Caki2 (cell line): ENCODE data around the gene AMOTL2. TPM values are rescaled to one million over a fixed set of nuclear protein-coding genes. Genes with fewer than 3 reads are reported as not detected.

Experiments used
- DNase-seq: peaks from one replicate; pipeline ENCODE4 v3.0.0-alpha.2; 2015; ENCODE audit warnings: low read depth
- in situ Hi-C: cut with HindIII; loops from 2 replicates; pipeline ENCODE4 v1.10.0; 2016; ENCODE audit warnings: low sequenced_read_pairs, low pct_unique_long_range_greater_than_20kb, mixed read lengths
- total RNA-seq: library from RNA; depleted of rRNA; stranded (reverse); fragments of >200 nt; shearing (Covaris generic); gene quantifications from 2 replicates; pipeline ENCODE4 v1.2.3, GENCODE V29; 2014; ENCODE audit warnings: low replicate concordance

The AMOTL2 gene
- total RNA-seq, 1 experiment from 2014 or later: 114 TPM

DNA sequence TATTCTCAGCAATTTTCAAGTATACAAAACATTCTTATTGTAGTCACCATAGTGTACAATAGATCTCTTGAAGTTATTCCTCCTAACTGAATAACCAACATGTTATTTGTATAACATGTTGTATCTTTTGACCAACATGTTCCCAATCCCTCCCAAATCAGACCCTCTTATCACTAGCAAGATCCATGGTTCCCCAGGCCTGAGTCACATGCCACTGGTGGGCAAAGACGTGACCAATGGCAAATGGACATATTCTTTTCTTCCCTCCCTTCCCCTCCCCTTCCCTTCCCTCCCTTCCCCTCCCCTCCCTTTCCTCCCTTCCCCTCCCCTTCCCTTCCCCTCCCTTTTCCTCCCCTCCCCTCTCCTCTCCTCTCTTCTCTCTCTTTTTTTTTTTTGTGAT, 45.4 kb downstream of the AMOTL2 start:
- in situ Hi-C loops: no loop called here
- DNase-seq: no peak

DNA sequence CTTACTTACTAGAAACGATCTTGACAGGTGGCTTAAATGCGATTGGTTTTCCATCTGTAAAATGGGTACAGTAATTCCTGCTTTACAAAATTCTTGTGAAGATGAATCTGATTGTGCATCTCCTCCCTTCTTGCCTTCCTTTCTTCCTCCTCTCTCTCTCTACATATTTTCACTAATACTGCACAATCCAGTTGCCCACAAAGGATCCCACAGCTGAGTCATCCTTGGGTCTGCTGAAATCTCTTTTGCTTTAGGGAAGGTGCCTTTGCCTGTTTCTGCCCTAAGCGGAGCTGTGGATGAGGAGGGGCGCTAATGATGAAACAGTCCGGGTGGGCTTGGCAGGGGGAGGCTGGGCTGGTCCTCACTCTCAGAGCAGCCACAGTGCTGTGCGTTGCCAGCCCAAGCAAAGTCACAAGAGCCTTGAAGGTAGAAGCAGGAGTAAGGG, 46.1 kb downstream of the AMOTL2 start:
- peak; percentile 85 for DNase-seq
- in situ Hi-C loops: no loop called here

DNA sequence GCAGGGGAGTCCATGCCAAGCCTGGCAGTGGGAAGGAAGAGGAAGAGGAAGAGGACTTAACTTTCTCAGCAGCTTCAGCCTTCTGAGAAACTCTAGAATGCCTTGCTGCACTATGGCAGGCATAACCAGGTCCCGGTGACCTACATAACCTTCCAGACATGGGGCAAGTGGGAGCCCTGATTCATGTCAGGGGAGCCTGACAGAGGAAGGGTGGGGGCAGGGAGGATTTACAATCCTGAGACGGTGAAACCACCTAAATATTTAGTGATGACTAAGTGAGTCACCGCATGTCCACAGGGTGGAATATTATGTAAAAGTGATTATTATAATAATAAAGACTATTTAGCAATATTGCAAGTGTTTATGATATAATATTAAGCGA, 46.7 kb downstream of the AMOTL2 start:
- in situ Hi-C loops: no loop called here
- DNase-seq: peak; percentile 72

DNA sequence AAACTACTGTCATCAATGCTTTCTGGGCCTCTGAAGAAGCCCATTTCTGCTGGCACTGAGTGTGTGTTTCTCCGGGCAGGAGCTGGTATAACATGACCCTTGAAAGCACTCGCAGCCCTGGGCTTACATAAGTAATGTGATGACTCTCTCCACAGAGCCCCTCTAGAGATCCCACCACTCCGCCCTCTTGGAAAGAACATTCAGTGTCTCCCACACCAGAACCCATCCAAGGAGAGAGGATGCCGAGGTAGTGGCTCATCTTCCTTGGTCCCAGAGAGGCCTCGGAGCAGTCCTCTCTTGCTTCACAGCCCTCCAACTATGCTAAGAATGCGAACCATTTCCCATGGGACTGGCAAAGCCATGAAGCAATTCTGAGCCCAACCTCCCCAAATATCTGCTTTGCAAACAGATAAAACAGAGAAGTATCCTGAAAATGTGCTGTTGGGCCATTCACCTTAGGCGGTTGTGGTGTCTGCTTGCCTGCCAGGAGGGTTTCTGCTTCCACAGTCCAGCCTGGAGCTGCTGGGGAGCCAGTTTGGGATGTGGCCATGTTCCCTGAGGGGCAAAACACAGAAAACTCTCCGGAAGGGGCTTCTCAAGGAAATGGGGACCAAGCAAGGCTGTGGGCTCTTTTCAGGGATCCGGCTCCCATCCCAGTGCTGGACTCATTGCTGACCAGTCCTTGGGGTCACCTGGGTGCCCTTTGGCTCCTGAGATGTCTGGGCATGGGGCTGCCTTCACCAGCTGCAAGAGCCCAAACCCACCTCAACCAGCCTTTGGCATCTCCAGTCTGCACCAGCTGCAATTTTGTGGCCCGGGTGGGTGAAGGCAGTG, 47.3 kb downstream of the AMOTL2 start:
- in situ Hi-C loops: no loop called here
- peak; percentile 95 for DNase-seq

DNA sequence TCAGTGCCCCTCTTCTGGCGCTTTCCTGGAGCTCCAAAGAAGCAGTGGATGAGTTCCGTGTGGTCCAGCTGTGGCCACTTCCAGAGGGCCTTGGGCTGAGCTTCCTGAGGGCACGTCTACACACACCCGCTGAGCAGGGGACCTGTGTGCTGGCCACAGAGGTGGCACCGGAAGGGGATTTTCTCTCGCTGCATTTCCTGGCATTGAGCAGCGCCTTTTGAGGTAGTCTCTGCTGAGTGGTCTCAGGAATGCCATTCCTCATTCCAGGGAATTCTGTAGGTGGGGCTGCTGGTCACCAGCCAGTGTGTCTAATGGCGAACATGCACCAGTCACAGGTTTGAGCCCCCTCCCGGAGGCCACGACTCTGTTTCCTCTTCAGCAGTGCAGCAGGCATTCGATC, 48.1 kb downstream of the AMOTL2 start:
- in situ Hi-C loops: no loop called here

DNA sequence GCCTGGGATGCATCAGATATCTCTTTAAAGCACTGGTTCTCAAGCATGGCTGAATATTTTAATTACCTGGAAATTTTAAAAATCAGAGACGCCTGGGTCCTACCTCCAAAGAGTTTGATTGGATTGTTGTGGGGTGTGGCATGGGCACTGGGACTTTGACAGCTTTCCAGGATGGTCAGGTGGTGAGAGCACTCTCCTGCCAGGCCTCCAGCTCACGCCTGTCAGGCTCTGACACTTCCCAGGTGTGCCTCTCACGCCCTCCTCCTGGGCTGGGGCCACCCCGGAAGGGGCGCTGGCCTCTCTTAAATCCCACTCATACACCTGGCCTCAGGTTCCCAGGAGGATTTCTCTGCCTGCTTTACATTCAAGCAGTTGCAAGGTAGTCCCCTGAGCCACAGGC, 48.5 kb downstream of the AMOTL2 start:
- in situ Hi-C loops: no loop called here
- DNase-seq: no peak

More for the DNA sequence above, 48.1 kb downstream of the AMOTL2 start:
- peak; percentile 79 for DNase-seq

DNA sequence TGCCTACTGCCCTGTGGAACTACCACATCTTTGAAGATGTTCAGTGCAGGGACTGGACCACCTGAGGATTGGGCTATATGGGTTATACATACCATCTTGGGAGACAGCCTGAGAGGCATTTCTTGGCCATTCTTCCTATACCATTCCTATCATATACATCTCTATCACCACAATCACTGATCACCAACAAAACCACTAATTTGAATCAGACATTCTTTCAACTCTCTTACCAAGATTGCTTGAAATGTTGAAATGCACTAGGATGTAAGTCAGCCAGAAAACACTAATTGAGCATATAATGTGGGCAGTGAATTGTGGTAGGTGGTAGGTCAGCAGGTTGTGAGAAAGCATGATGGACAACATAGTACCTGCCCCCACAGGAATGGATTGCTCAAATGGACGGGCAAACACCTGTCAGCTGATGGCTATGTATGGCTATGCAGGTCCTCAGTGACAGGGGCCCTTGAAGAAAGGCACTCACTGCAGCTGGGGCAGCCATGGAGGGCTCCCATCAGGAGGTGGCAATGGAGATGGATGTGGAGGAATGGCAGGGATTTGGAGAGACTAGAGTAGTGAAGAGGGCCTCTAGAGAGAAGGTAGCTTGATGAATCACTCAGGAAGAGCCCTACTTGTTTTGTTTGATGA, 49.1 kb downstream of the AMOTL2 start:
- no peak for DNase-seq

DNA sequence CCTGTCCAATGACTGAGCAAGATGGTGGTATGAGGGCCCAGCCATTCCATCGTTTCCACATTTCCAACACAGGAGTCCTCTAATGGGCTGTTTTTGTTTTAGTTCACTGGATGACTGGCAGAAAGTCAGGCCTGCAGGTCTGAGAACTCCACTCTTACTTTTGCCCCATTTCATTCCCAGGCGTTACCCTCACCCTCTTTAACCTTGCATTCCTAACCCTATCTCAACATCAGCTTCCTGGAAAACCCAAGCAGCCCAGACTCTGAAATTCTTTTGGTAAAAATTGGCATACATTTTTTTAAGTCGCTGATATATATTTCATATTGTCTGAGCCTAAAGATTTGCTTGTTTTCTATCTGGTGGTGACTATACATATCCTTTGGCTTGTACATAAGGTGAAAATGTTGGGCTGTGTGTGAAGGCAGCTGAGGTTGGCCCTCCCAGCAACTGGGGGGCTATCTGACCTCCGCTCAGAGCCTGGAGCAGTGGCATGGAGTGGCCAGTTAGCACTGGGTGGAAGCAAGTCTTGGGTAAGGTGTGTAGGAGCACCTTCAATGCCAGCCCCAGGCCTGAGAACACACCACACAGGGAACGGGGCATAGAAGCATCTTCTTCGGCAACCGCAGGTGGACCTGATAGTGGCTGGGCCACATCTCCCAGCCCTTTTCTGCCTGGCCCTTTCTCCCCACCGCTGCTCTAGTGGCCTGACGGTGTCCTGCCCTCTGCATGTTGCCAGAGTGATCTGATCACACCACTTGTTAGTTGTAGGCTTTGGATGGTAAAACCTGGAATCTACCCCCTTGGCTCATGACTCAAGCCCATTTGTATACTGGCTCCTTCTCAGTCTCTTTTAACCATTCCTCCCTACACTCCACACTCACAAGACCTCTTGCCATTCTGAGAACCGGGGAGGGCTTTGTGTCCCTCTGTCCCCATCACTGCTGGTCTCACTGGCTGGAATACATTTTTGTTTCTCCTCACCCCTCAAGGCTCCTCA, 50.0 kb downstream of the AMOTL2 start:
- no peak for DNase-seq
- in situ Hi-C loops: no loop called here

More for the DNA sequence above, 49.1 kb downstream of the AMOTL2 start:
- in situ Hi-C loops: no loop called here

DNA sequence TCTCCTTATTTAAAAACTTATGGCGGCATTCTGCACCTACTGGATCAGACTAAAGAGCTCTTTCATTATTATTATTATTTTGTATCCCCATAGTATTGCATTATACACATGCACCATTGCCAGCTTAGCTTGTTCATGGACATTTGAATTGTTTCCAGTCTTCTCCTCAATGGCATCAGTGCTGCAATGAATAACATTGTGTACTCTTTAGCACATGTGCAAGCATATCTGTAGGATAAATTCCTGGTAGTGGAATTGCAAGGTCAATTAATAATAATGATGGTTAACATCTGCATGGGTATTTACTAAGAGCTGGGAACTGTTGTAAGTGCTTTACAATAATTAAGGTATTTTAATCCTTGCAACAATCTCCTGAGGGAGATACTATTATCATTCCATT, 52.0 kb downstream of the AMOTL2 start:
- in situ Hi-C loops: no loop called here

DNA sequence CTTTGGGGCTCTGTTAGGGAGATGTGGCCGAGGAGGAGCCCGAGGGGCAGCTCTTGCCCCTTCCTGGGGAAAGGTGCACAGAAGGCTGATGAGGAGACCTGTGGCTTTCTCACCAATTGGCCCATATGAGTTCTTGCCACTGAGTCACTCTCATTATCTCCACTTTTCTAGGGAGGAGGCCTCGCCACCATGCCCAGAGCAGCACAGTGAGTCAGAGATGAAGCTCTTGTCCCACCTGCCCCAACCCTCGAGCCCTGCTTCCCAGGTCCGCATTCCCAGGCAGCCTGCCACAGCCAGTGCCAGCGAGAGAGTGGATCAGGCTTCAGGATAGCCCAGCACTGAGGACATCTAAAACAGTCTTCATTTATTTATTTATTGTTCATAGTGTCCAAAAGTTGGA, 53.5 kb downstream of the AMOTL2 start:
- no peak for DNase-seq
- in situ Hi-C loops: no loop called here

More for the DNA sequence above, 52.0 kb downstream of the AMOTL2 start:
- DNase-seq: no peak

DNA sequence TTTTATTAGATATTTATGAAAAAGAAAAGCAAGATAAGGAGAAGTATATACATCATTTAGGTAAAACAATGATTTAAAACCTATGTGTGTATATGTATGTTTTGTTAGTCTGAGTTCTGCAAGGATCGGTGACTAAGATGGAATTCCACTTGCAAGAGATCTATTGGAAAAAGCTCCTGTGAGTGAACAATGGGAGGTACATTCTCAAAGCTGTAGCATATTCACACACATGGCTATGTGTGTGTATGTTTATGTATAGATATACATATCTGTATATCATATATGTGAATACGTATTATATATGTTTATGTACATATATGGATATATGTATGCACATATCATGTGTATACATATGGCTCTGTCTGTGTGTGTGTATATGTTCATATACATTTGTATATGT, 54.3 kb downstream of the AMOTL2 start:
- in situ Hi-C loops: no loop called here
- no peak for DNase-seq

DNA sequence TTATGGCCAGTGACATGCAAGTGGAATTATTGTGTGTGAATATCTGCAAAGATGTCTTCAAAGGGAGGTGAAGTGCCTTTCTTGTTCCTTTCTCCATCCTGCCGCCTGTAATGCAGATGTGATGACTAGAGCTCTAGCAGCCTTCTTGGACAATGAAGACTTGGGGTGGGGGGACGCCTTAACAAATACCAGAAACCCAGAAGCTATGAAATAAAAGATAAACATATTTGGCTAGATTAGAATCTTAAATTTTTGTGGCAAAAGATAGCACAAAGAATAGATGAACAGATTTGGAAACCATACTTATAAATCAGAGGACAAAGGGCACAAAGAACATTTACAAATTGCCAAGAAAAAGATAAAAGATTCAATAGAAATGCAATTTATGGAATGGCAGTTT, 56.1 kb downstream of the AMOTL2 start:
- DNase-seq: no peak
- in situ Hi-C loops: no loop called here

DNA sequence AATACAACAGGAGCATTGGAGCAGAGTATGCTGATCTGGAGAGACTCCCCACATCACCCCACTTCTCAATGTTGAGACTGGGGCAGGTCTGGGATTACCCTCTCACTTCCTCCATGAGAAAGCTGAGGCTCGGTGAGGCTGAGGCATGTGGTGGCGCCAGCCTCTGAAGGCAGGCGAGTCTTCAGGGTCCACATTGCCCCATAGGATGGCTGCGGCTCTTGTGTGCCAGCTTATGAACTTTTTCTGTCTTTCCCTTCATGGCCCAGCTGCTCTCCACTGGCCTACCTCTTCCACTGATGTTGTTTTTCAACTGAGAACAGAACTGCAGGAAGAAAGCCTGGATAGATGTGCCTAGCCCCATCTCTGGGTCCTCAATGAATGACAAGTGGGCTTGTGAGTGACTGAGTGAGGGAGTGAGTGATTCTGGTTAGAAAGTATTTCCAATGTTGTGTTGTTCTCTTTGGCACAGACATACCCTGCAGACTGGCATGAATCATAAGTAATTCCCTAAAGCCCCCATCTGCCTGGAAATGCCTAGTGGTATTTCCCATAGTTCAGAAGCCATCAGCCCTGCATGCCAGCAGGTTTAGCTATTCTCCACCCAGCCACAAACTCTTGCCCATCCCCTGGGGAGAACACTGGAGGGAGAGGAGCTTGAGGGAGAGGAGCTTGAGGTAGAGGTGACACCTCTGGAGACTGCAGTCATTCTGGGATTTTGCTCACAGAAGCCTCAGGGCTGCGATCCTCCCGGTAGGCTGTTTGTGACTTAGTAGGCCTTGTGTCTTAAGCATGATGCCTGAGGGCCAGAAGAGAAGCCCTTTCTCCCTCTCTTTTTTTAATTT, 56.9 kb downstream of the AMOTL2 start:
- in situ Hi-C loops: no loop called here
- peak; percentile 51 for DNase-seq

DNA sequence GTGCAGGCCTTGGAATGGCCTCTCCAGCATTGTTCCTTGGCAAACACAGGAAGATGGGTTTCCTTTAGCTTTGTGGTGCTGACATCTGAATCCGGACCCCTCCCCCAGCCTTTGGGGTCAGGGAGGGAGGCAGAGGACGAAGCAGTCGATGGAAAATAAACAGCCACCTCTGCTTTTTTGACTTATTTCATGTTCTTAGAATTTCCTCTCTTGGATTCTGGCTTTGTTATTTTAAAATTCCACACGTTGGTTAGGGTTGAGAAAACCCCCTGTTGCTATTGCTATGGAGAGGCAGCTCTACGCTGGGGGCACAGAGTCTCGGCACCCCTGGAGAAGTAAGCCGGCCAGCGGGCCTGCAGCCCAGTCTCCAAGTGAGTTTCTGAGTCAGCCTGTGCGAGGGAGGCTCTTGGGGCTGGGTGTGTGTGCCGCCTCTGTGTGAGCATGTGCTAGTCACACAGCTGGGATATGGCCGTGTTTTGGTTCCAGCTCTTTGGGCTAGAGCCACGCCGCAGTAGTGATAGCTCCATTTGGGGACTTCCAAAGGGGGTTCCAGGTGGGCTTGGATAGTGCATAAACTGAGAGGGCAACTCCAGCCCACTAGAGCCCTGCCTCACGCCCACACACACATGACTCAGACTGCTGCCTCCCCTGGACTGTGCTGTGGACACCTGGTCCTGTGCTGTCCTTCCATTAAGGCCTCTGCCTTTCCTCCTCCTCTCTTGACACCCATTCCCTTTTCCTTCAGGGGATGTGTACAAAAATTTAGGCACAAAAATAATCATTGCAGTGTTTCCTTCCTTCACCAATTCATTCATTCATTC, 58.8 kb downstream of the AMOTL2 start:
- no peak for DNase-seq
- in situ Hi-C loops: no loop called here

DNA sequence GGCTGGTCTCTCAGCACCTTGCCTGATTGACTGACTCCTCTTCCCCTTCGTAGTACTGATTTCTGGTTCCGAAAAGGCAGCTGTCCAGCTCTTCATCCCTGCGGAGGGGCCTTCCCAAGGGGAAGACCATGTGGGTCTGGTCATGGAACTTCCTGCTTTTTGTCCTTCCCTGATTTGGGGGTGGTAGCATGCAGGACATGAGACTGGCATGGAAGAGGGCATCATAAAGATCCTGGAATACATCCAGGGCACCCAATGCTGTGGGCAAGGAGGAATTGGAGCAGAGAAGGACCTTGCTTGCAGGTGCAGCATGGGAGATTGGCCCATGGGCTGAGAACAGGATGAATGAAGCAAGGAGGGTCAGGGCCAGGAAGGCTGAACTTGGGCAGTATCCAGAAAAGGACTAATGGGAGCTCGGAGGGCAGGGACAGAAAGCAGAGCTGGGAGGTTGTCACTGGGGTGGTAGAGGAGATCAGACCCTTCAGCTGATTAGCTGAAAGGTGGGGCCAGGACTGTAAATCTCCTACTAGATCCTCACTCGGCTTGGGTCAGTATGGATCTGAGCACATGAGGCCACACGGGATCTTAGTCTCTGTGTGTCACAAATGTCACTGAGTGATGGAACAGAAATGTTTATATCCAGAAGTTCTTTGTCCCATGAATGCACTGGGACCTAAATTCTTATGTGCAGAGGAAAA, 59.5 kb downstream of the AMOTL2 start:
- in situ Hi-C loops: no loop called here
- no peak for DNase-seq

DNA sequence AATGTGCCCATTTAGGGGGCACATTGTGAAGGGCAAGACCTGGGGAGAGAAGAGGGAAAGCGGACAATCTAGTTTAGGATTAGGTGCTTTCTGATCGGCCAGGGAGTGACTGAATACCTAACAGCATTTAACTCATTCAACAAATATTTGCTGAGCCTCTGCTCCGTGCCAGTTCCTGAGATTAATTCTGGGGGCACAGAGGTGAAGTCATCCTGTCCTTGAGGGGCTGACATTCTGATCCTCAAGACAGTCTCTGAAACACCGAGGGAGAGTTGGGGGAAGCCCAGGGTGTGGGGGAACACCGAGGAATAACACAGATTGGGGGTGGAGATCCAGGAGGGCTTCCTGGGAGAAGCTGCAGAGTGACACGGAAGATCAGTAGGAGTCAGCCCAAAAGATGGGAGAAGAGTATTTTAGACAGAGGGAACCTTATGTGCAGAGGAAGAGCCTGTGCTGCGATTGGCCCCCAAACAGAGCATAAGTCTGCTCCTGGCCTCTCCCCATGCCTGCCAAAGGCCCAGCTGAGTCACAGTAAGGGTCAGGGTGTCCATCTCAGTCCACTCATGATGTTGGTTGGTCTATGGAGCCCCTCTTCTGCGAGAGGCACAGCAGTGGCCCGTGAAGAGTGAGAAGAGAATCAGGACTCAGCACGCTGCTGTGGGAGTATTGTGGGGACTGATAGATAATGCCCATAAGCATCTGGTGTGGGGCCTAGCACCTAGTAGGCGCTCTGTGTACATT, 60.2 kb downstream of the AMOTL2 start:
- in situ Hi-C loops: no loop called here
- DNase-seq: no peak
